Muscle of back (tissue), 11 donors: ENCODE data around the gene ZIC4. TPM values are rescaled to one million over a fixed set of nuclear protein-coding genes. Genes with fewer than 3 reads are reported as not detected.
A peak's percentile ranks its signal among the peaks of the same experiment; 100 is the strongest.

ENCODE experiments used
- DNase-seq, 3 donors: peaks; one replicate each; pipeline versions ENCODE4 v3.0.0 to v3.0.0-alpha.2; 2013
- polyA plus RNA-seq, 10 donors: library from polyadenylated mRNA; unstranded; fragments of 120-200 nt; gene quantifications; one replicate each; pipeline ENCODE4 v1.2.1, GENCODE V29; 2013; ENCODE audit not compliant: insufficient read length in 10 of 10

Gene ZIC4
- polyA plus RNA-seq, 10 donors, result 1.8 to 19.6 (median 11.8) TPM

GRCh38 chr3:147393261-147393942, 12.9 kb downstream of the ZIC4 start:
- DNase-seq, result peak; percentile 63 to 81 (median 80)

- no peak for DNase-seq
Observed at GRCh38 chr3:147392625-147392946, 13.8 kb downstream of the ZIC4 start.

GRCh38 chr3:147391781-147392624, 14.3 kb downstream of the ZIC4 start:
- peak; percentile 83 to 86 (median 84) for DNase-seq

GRCh38 chr3:147390589-147391569, 15.5 kb downstream of the ZIC4 start:
- peak in 1 of 3 donors; percentile 57 for DNase-seq

- no peak for DNase-seq
Observed at GRCh38 chr3:147389717-147390116, 16.6 kb downstream of the ZIC4 start.

- DNase-seq, result peak in 1 of 3 donors; percentile 45
Observed at GRCh38 chr3:147388700-147389580, 17.4 kb downstream of the ZIC4 start.

- DNase-seq, result no peak
Observed at GRCh38 chr3:147387885-147388699, 18.3 kb downstream of the ZIC4 start.

GRCh38 chr3:147387291-147387884, 19.0 kb downstream of the ZIC4 start:
- DNase-seq, result no peak

GRCh38 chr3:147385059-147386012, 21.0 kb downstream of the ZIC4 start:
- DNase-seq, result no peak

GRCh38 chr3:147384210-147385058, 21.9 kb downstream of the ZIC4 start:
- DNase-seq, result no peak

GRCh38 chr3:147383617-147384016, 22.7 kb downstream of the ZIC4 start:
- no peak for DNase-seq

GRCh38 chr3:147381596-147381995, 24.7 kb downstream of the ZIC4 start:
- DNase-seq, result no peak

GRCh38 chr3:147380977-147381376, 25.4 kb downstream of the ZIC4 start:
- no peak for DNase-seq

- no peak for DNase-seq
Observed at GRCh38 chr3:147380387-147380951, 25.9 kb downstream of the ZIC4 start.

GRCh38 chr3:147379651-147380050, 26.7 kb downstream of the ZIC4 start:
- DNase-seq, result no peak

- no peak for DNase-seq
Observed at GRCh38 chr3:147377412-147378367, 28.7 kb downstream of the ZIC4 start.
